Suprapubic skin (tissue), 4 donors: ENCODE measurements around the gene RHCE. TPM values are rescaled to one million over a fixed set of nuclear protein-coding genes. Genes with fewer than 3 reads are reported as not detected.
"Not testable (repeated sequence)": the region's sequence is repeated elsewhere in the genome, so short reads cannot be mapped to it uniquely, and the experiment has no call there.

Experiments
- DNase-seq, 2 donors: peaks; one replicate each; pipeline ENCODE4 v3.0.0-alpha.2; 2019; ENCODE audit warnings: low spot score in 2 of 2
- H3K27ac ChIP-seq: fragments of 200-600 bp; sonication (generic); one replicate; pipeline ENCODE4 v1.5.1; 2019
- H3K27me3 ChIP-seq: fragments of 200-600 bp; sonication (generic); one replicate; pipeline ENCODE4 v1.5.1; 2019
- H3K36me3 ChIP-seq: fragments of 200-600 bp; sonication (generic); one replicate; pipeline ENCODE4 v1.5.1; 2019
- H3K4me1 ChIP-seq: fragments of 200-600 bp; sonication (generic); one replicate; pipeline ENCODE4 v1.5.1; 2019
- H3K4me3 ChIP-seq: fragments of 200-600 bp; sonication (generic); one replicate; pipeline ENCODE4 v1.5.1; 2019; ENCODE audit warnings: mild to moderate bottlenecking
- H3K9me3 ChIP-seq: fragments of 200-600 bp; sonication (generic); one replicate; pipeline ENCODE4 v1.5.1; 2019
- CTCF ChIP-seq, 2 donors: fragments of 200-600 bp in 1 of 2; fragments of 450-650 bp in 1 of 2; sonication (generic) in 1 of 2; IDR thresholded peaks; one replicate each; pipeline ENCODE4 v1.5.1; 2016 to 2019; ENCODE audit warnings: antibody characterized with exemption in 2 of 2, mild to moderate bottlenecking in 1 of 2, moderate library complexity in 1 of 2
- EP300 ChIP-seq: sonication (generic); formaldehyde crosslinking; IDR thresholded peaks from one replicate; pipeline ENCODE4 v1.6.1; 2017; ENCODE audit warnings: antibody characterized with exemption
- POLR2A ChIP-seq, 2 donors: fragments of 450-650 bp; IDR thresholded peaks; one replicate each; pipeline ENCODE4 v1.6.1; 2017; ENCODE audit warnings: antibody characterized with exemption in 2 of 2, mild to moderate bottlenecking in 2 of 2, moderate library complexity in 2 of 2
- POLR2AphosphoS5 ChIP-seq, 3 donors: sonication (generic); formaldehyde crosslinking; IDR thresholded peaks; one replicate each; pipeline ENCODE4 v1.6.1; 2017; ENCODE audit warnings: antibody characterized with exemption in 3 of 3
- WGBS: methylation state at CpG from one replicate; pipeline ENCODE4 v1.1.5; 2018; 5-methylcytosine and 5-hydroxymethylcytosine counted together
- total RNA-seq, 4 donors: library from RNA; depleted of rRNA; stranded (reverse); fragments of >200 nt; gene quantifications; one replicate each; pipeline ENCODE4 v1.1.0, GENCODE V29; 2016

The RHCE gene
- total RNA-seq, 4 donors from 2014 or later = 0.34 to 1.1 (median 0.56) TPM; not detected in 1

GRCh38 chr1:25369691-25370271 lies 50.8 kb downstream of the RHCE start:
- H3K4me3 ChIP-seq, DNase-seq, H3K27me3 ChIP-seq, H3K27ac ChIP-seq, H3K36me3 ChIP-seq, H3K4me1 ChIP-seq, H3K9me3 ChIP-seq: not testable (repeated sequence)
- 85% methylated on average over 12 of the region's 12 CpGs for WGBS

- no peak for DNase-seq
- WGBS = 98% methylated on average over 4 of the region's 4 CpGs
- Histone ChIP-seq H3K27ac (no peak overlapping the region), H3K9me3 (no peaks in the 10 kb centered on the region), H3K36me3 (no peaks in the 10 kb centered on the region), H3K4me1 (no peaks in the 10 kb centered on the region), H3K4me3 (no peak overlapping the region), H3K27me3 (no peaks in the 10 kb centered on the region)
- no peak for TF ChIP-seq EP300
- no peak for TF ChIP-seq POLR2A (IDR thresholded peaks at IDR 0.05)
- TF ChIP-seq POLR2AphosphoS5 (IDR thresholded peaks at IDR 0.05) = no peak
- no peak for TF ChIP-seq CTCF (IDR thresholded peaks at IDR 0.05)
These were observed 51.4 kb downstream of the RHCE start for GRCh38 chr1:25369241-25369640.

GRCh38 chr1:25362634-25363559 lies 57.7 kb downstream of the RHCE start:
- not testable (repeated sequence) for H3K27me3 ChIP-seq, H3K27ac ChIP-seq, H3K4me3 ChIP-seq, H3K4me1 ChIP-seq, DNase-seq, H3K9me3 ChIP-seq
- no CpG with 5 or more reads among the region's 17 CpGs for WGBS
- peaks cover 35% of the 10 kb centered on the region for H3K36me3 ChIP-seq

- no peak for DNase-seq
- Histone ChIP-seq H3K9me3 (no peaks in the 10 kb centered on the region), H3K27ac (no peak overlapping the region)
These were observed 58.7 kb downstream of the RHCE start for GRCh38 chr1:25361901-25362300.

GRCh38 chr1:25360596-25361581 lies 59.7 kb downstream of the RHCE start:
- TF ChIP-seq POLR2A (IDR thresholded peaks at IDR 0.05) (no peak), EP300 (no peak), CTCF (IDR thresholded peaks at IDR 0.05) (no peak)
- no peak overlapping the region for H3K4me3 ChIP-seq
- H3K27ac ChIP-seq = no peak overlapping the region
- DNase-seq = no peak
- 82% methylated on average over 6 of the region's 7 CpGs for WGBS
- H3K36me3 ChIP-seq = peaks cover 46% of the 10 kb centered on the region
- no peaks in the 10 kb centered on the region for H3K9me3 ChIP-seq
- H3K4me1 ChIP-seq = peaks cover 14% of the 10 kb centered on the region
- no peaks in the 10 kb centered on the region for H3K27me3 ChIP-seq

More at GRCh38 chr1:25361901-25362300, 58.7 kb downstream of the RHCE start:
- Histone ChIP-seq H3K27me3 (no peaks in the 10 kb centered on the region), H3K4me3 (no peak overlapping the region), H3K4me1 (peaks cover 4% of the 10 kb centered on the region), H3K36me3 (peaks cover 41% of the 10 kb centered on the region)
- WGBS = 53% methylated on average over 2 of the region's 2 CpGs
- TF ChIP-seq POLR2A (IDR thresholded peaks at IDR 0.05) (no peak), EP300 (no peak), POLR2AphosphoS5 (IDR thresholded peaks at IDR 0.05) (no peak), CTCF (IDR thresholded peaks at IDR 0.05) (no peak)
